CD4-positive, alpha-beta T cell treated with Interleukin-21 for 1 hour (primary cell): ENCODE measurements around the gene JAML.

Source experiments
- DNase-seq: peaks from one replicate; pipeline ENCODE4 v3.0.0-alpha.2; 2020

Gene JAML

GRCh38 chr11:118164885-118165284 lies 59.9 kb downstream of the JAML start:
- no peak for DNase-seq

- DNase-seq: no peak
Observed at GRCh38 chr11:118163494-118163893, 61.3 kb downstream of the JAML start.

GRCh38 chr11:118162846-118163245 lies 62.0 kb downstream of the JAML start:
- no peak for DNase-seq

GRCh38 chr11:118161786-118162185 lies 63.0 kb downstream of the JAML start:
- DNase-seq: no peak

GRCh38 chr11:118157186-118157895 lies 67.5 kb downstream of the JAML start:
- no peak for DNase-seq

- peak; percentile 20 for DNase-seq
Observed at GRCh38 chr11:118156531-118157185, 68.2 kb downstream of the JAML start.

- no peak for DNase-seq
Observed at GRCh38 chr11:118155776-118156530, 68.9 kb downstream of the JAML start.

- no peak for DNase-seq
Observed at GRCh38 chr11:118154641-118155040, 70.2 kb downstream of the JAML start.

GRCh38 chr11:118153976-118154375 lies 70.8 kb downstream of the JAML start:
- no peak for DNase-seq

GRCh38 chr11:118153516-118153915 lies 71.3 kb downstream of the JAML start:
- no peak for DNase-seq

GRCh38 chr11:118152552-118153471 lies 72.0 kb downstream of the JAML start, which contains the start of gene SCN4B:
TSS of gene SCN4B (minus strand) at chr11:118152823. CDS start at chr11:118152673, 150 bp downstream.
- DNase-seq: peak; percentile 5

GRCh38 chr11:118152020-118152551 lies 72.7 kb downstream of the JAML start:
- no peak for DNase-seq

GRCh38 chr11:118151431-118151830 lies 73.4 kb downstream of the JAML start:
- DNase-seq: no peak

GRCh38 chr11:118149493-118149892 lies 75.3 kb downstream of the JAML start:
- no peak for DNase-seq

GRCh38 chr11:118148856-118149255 lies 76.0 kb downstream of the JAML start:
- DNase-seq: no peak

- no peak for DNase-seq
Observed at GRCh38 chr11:118148240-118148639, 76.6 kb downstream of the JAML start.

GRCh38 chr11:118147502-118147901 lies 77.3 kb downstream of the JAML start:
- no peak for DNase-seq

GRCh38 chr11:118146554-118146953 lies 78.3 kb downstream of the JAML start:
- no peak for DNase-seq

GRCh38 chr11:118145285-118146227 lies 79.3 kb downstream of the JAML start:
- DNase-seq: peak; percentile 90

GRCh38 chr11:118144301-118145268 lies 80.2 kb downstream of the JAML start:
- DNase-seq: no peak
